Astrocyte (in vitro differentiated cells and primary cell): ENCODE measurements around the gene CDH10. TPM values are rescaled to one million over a fixed set of nuclear protein-coding genes. Genes with fewer than 3 reads are reported as not detected.

Experiments
- DNase-seq: peaks from one replicate; pipeline ENCODE4 v3.0.0-alpha.2; 2010; ENCODE audit warnings: low read depth
- FAIRE-seq: peaks from 2 replicates; lab custom pipeline; 2011; peaks lifted over from hg19 to GRCh38; lab: Jason Lieb, UNC
- H2AFZ ChIP-seq: 2 replicates; pipeline ENCODE4 v1.6.0; 2012; ENCODE audit warnings: low read depth, low read length, inconsistent platforms
- H3K27ac ChIP-seq: 2 replicates; pipeline ENCODE4 v1.5.1; 2011; ENCODE audit warnings: low read depth, low read length, inconsistent platforms
- H3K27me3 ChIP-seq: 2 replicates; pipeline ENCODE4 v1.6.0; 2011; ENCODE audit warnings: low read length, inconsistent platforms; ENCODE audit not compliant: insufficient read depth
- H3K36me3 ChIP-seq: 2 replicates; pipeline ENCODE4 v1.5.1; 2011; ENCODE audit warnings: low read length, inconsistent platforms; ENCODE audit not compliant: insufficient read depth
- H3K4me1 ChIP-seq: 2 replicates; pipeline ENCODE4 v1.5.1; 2011; ENCODE audit warnings: low read length, inconsistent platforms; ENCODE audit not compliant: insufficient read depth
- H3K4me2 ChIP-seq: 2 replicates; pipeline ENCODE4 v1.6.0; 2012; ENCODE audit warnings: low read length, inconsistent platforms
- H3K4me3 ChIP-seq: 2 replicates; pipeline ENCODE4 v1.5.1; 2011; ENCODE audit warnings: low read depth, mild to moderate bottlenecking, low read length, inconsistent platforms; ENCODE audit not compliant: insufficient read depth
- H3K79me2 ChIP-seq: 2 replicates; pipeline ENCODE4 v1.6.0; 2012; ENCODE audit warnings: mild to moderate bottlenecking, low read length, inconsistent platforms; ENCODE audit not compliant: insufficient read depth
- H3K9ac ChIP-seq: 2 replicates; pipeline ENCODE4 v1.6.0; 2012; ENCODE audit warnings: mild to moderate bottlenecking, low read length, inconsistent platforms
- H3K9me3 ChIP-seq: 2 replicates; pipeline ENCODE4 v1.5.1; 2012; ENCODE audit warnings: low read depth, mild to moderate bottlenecking, low read length, inconsistent platforms; ENCODE audit not compliant: insufficient read depth
- H4K20me1 ChIP-seq: 2 replicates; pipeline ENCODE4 v1.6.0; 2012; ENCODE audit warnings: low read length, inconsistent platforms; ENCODE audit not compliant: insufficient read depth
- H3K27ac Mint-ChIP-seq: one replicate; pipeline ENCODE4 v1.8.0; 2021; ENCODE audit warnings: mild to moderate bottlenecking, mixed read lengths; ENCODE audit not compliant: unreplicated experiment
- H3K27me3 Mint-ChIP-seq: one replicate; pipeline ENCODE4 v1.8.0; 2021; ENCODE audit warnings: low read depth, mixed read lengths; ENCODE audit not compliant: unreplicated experiment
- H3K36me3 Mint-ChIP-seq: one replicate; pipeline ENCODE4 v1.8.0; 2021; ENCODE audit warnings: low read depth, mixed read lengths; ENCODE audit not compliant: unreplicated experiment
- H3K4me1 Mint-ChIP-seq: one replicate; pipeline ENCODE4 v1.8.0; 2021; ENCODE audit warnings: low read depth, mixed read lengths; ENCODE audit not compliant: unreplicated experiment
- H3K4me3 Mint-ChIP-seq: one replicate; pipeline ENCODE4 v1.8.0; 2021; ENCODE audit warnings: mild to moderate bottlenecking, moderate library complexity, mixed read lengths; ENCODE audit not compliant: unreplicated experiment
- H3K9me3 Mint-ChIP-seq: one replicate; pipeline ENCODE4 v1.8.0; 2021; ENCODE audit warnings: mild to moderate bottlenecking, mixed read lengths; ENCODE audit not compliant: unreplicated experiment
- CTCF ChIP-seq: IDR thresholded peaks from 2 replicates; pipeline ENCODE4 v1.5.1; 2011; ENCODE audit warnings: low read depth, mild to moderate bottlenecking, inconsistent platforms, low read length, moderate library complexity; ENCODE audit not compliant: insufficient read depth
- EZH2 ChIP-seq: IDR thresholded peaks from 2 replicates; pipeline ENCODE4 v1.6.1; 2012; ENCODE audit warnings: mild to moderate bottlenecking, low read length, inconsistent platforms; ENCODE audit not compliant: insufficient read depth
- total RNA-seq: library from RNA; stranded (reverse); gene quantifications from 2 replicates; pipeline ENCODE4 v1.2.1, GENCODE V29; 2021

CDH10 gene
- total RNA-seq, 1 donor from 2014 or later, result 6.9 TPM

- Mint-ChIP-seq H3K36me3 (no peaks in the 10 kb centered on the region), H3K4me3 (no peak overlapping the region), H3K27ac (no peak overlapping the region), H3K4me1 (no peaks in the 10 kb centered on the region), H3K9me3 (no peaks in the 10 kb centered on the region), H3K27me3 (no peaks in the 10 kb centered on the region)
- Histone ChIP-seq H3K36me3 (no peaks in the 10 kb centered on the region), H4K20me1 (no peaks in the 10 kb centered on the region), H2AFZ (no peak overlapping the region), H3K4me2 (no peak overlapping the region), H3K9ac (no peak overlapping the region), H3K79me2 (no peaks in the 10 kb centered on the region), H3K4me3 (no peak overlapping the region), H3K27ac (no peak overlapping the region), H3K4me1 (no peaks in the 10 kb centered on the region), H3K27me3 (no peaks in the 10 kb centered on the region), H3K9me3 (no peaks in the 10 kb centered on the region)
- TF ChIP-seq EZH2 (no peak), CTCF (no peak)
- no peak for DNase-seq
- no peak for FAIRE-seq
Measured at GRCh38 chr5:24602188-24602587, 42.6 kb downstream of the CDH10 start.

GRCh38 chr5:24598956-24599355 is 45.8 kb downstream of the CDH10 start:
- FAIRE-seq, result no peak
- H3K4me3 Mint-ChIP-seq, result no peak overlapping the region

More at GRCh38 chr5:24598956-24599355, 45.8 kb downstream of the CDH10 start:
- Histone ChIP-seq H2AFZ (no peak overlapping the region), H3K36me3 (no peaks in the 10 kb centered on the region), H3K9ac (no peak overlapping the region), H3K79me2 (no peaks in the 10 kb centered on the region), H3K4me3 (no peak overlapping the region), H3K27me3 (no peaks in the 10 kb centered on the region), H3K4me1 (no peaks in the 10 kb centered on the region), H3K9me3 (no peaks in the 10 kb centered on the region), H3K4me2 (no peak overlapping the region), H3K27ac (no peak overlapping the region), H4K20me1 (no peaks in the 10 kb centered on the region)
- no peak overlapping the region for H3K27ac Mint-ChIP-seq
- no peak for DNase-seq
- no peaks in the 10 kb centered on the region for H3K4me1 Mint-ChIP-seq
- H3K36me3 Mint-ChIP-seq, result no peaks in the 10 kb centered on the region
- H3K9me3 Mint-ChIP-seq, result no peaks in the 10 kb centered on the region
- no peak for TF ChIP-seq CTCF
- no peak for TF ChIP-seq EZH2
- no peaks in the 10 kb centered on the region for H3K27me3 Mint-ChIP-seq
